Fibroblast of lung (primary cell): ENCODE results near the gene PIP5K1C. TPM values are rescaled to one million over a fixed set of nuclear protein-coding genes. Genes with fewer than 3 reads are reported as not detected.

ENCODE experiments used
- DNase-seq, 2 donors: peaks; one replicate each; pipeline versions ENCODE4 v3.0.0 to v3.0.0-alpha.2; 2010; ENCODE audit warnings: low read depth in 2 of 2
- H2AFZ ChIP-seq: 2 replicates; pipeline ENCODE4 v1.5.1; 2012; ENCODE audit warnings: low read length, control low read depth, inconsistent platforms
- H3K27ac ChIP-seq: 2 replicates; pipeline ENCODE4 v1.5.1; 2011; ENCODE audit warnings: low read length, control low read depth; ENCODE audit not compliant: insufficient read depth
- H3K27me3 ChIP-seq: 2 replicates; pipeline ENCODE4 v1.5.1; 2011; ENCODE audit warnings: mild to moderate bottlenecking, low read length; ENCODE audit not compliant: control insufficient read depth, insufficient read depth
- H3K36me3 ChIP-seq: 2 replicates; pipeline ENCODE4 v1.5.1; 2011; ENCODE audit warnings: low read length; ENCODE audit not compliant: control insufficient read depth, insufficient read depth
- H3K4me1 ChIP-seq: 2 replicates; pipeline ENCODE4 v1.5.1; 2011; ENCODE audit warnings: low read length; ENCODE audit not compliant: control insufficient read depth, insufficient read depth; ENCODE audit errors: extremely low read depth
- H3K4me2 ChIP-seq: 2 replicates; pipeline ENCODE4 v1.5.1; 2011; ENCODE audit warnings: low read length, control low read depth; ENCODE audit not compliant: insufficient read depth; ENCODE audit errors: extremely low read depth
- H3K4me3 ChIP-seq, 4 experiments: fragments of 200-600 bp in 1 of 4; sonication (generic) in 1 of 4; replicated peaks in 1 of 4; 2 replicates each; pipeline ENCODE4 v1.5.1; 2011 to 2016; ENCODE audit warnings: low read length in 4 of 4, low read depth in 3 of 4, mild to moderate bottlenecking in 3 of 4, control low read depth in 2 of 4, inconsistent platforms in 1 of 4, mixed read lengths in 1 of 4; ENCODE audit not compliant: insufficient read depth in 1 of 4; ENCODE audit errors: control extremely low read depth in 1 of 4
- H3K79me2 ChIP-seq: 2 replicates; pipeline ENCODE4 v1.5.1; 2012; ENCODE audit warnings: mild to moderate bottlenecking, low read length, inconsistent platforms; ENCODE audit not compliant: control insufficient read depth, insufficient read depth
- H3K9ac ChIP-seq: 2 replicates; pipeline ENCODE4 v1.5.1; 2011; ENCODE audit warnings: mild to moderate bottlenecking, low read length, control low read depth; ENCODE audit not compliant: insufficient read depth
- H3K9me3 ChIP-seq: 2 replicates; pipeline ENCODE4 v1.5.1; 2012; ENCODE audit warnings: low read depth, low read length; ENCODE audit not compliant: control insufficient read depth, insufficient read depth
- H4K20me1 ChIP-seq: 2 replicates; pipeline ENCODE4 v1.5.1; 2011; ENCODE audit warnings: low read length; ENCODE audit not compliant: control insufficient read depth, insufficient read depth; ENCODE audit errors: extremely low read depth
- CTCF ChIP-seq, 2 donors: IDR thresholded peaks in 1 of 2; conservative IDR thresholded peaks in 1 of 2; 1 replicate in 1 of 2; 2 replicates in 1 of 2; pipeline ENCODE4 v1.5.1; 2011 to 2012; ENCODE audit warnings: low read length in 2 of 2, control low read depth in 1 of 2, inconsistent platforms in 1 of 2, low read depth in 1 of 2, mild to moderate bottlenecking in 1 of 2
- EZH2 ChIP-seq: IDR thresholded peaks from 2 replicates; pipeline ENCODE4 v1.5.1; 2012; ENCODE audit warnings: low read length, control low read depth, mild to moderate bottlenecking; ENCODE audit errors: missing control alignments
- polyA plus RNA-seq, 2 donors: library from polyadenylated mRNA; depleted of rRNA in 1 of 2; stranded (reverse) in 1 of 2; unstranded in 1 of 2; fragments of >200 nt; gene quantifications; 2 replicates each; pipeline ENCODE4 v1.2.1, GENCODE V29; 2011 to 2012; ENCODE audit warnings: missing spikeins in 1 of 2
- total RNA-seq: library from RNA; depleted of rRNA; stranded (reverse); fragments of >200 nt; gene quantifications from 2 replicates; pipeline ENCODE4 v1.2.1, GENCODE V29; 2014

Gene PIP5K1C
- total and polyA plus RNA-seq, 2 donors (not counting 1 experiment from before 2014, with no cell fraction given): 8.7 to 16.7 TPM

GRCh38 chr19:3615524-3616135, 84.6 kb downstream of the PIP5K1C start:
- peaks cover 22% of the 10 kb centered on the region for H3K36me3 ChIP-seq
- TF ChIP-seq CTCF (conservative IDR thresholded peaks at IDR 0.05 in 1 of 2, IDR thresholded peaks at IDR 0.05 in 1 of 2; ENCODE audit: low read depth in 1 of 2, low read length in 2 of 2) (no peak), EZH2 (no peak)

GRCh38 chr19:3614858-3615505, 85.3 kb downstream of the PIP5K1C start:
- H3K79me2 ChIP-seq: no peaks in the 10 kb centered on the region
- H3K4me3 ChIP-seq: no peak overlapping the region

More at GRCh38 chr19:3615524-3616135, 84.6 kb downstream of the PIP5K1C start:
- no peaks in the 10 kb centered on the region for H3K79me2 ChIP-seq
- H3K9me3 ChIP-seq: no peaks in the 10 kb centered on the region
- H3K4me2 ChIP-seq: no peak overlapping the region
- H3K27ac ChIP-seq: no peak overlapping the region
- no peak overlapping the region for H3K9ac ChIP-seq
- no peaks in the 10 kb centered on the region for H3K4me1 ChIP-seq
- H4K20me1 ChIP-seq: no peaks in the 10 kb centered on the region
- H3K27me3 ChIP-seq: no peaks in the 10 kb centered on the region
- DNase-seq: no peak
- no peak overlapping the region for H2AFZ ChIP-seq
- H3K4me3 ChIP-seq: no peak overlapping the region

More at GRCh38 chr19:3614858-3615505, 85.3 kb downstream of the PIP5K1C start:
- no peaks in the 10 kb centered on the region for H3K27me3 ChIP-seq
- H3K9me3 ChIP-seq: no peaks in the 10 kb centered on the region
- H3K36me3 ChIP-seq: peaks cover 22% of the 10 kb centered on the region
- H3K4me2 ChIP-seq: no peak overlapping the region
- no peak for TF ChIP-seq CTCF (conservative IDR thresholded peaks at IDR 0.05 in 1 of 2, IDR thresholded peaks at IDR 0.05 in 1 of 2; ENCODE audit: low read depth in 1 of 2, low read length in 2 of 2)
- no peak for TF ChIP-seq EZH2
- H3K9ac ChIP-seq: no peak overlapping the region
- DNase-seq: no peak
- no peak overlapping the region for H2AFZ ChIP-seq
- no peaks in the 10 kb centered on the region for H4K20me1 ChIP-seq
- no peak overlapping the region for H3K27ac ChIP-seq
- no peaks in the 10 kb centered on the region for H3K4me1 ChIP-seq
